GM10266 (cell line): ENCODE results near the gene HOXC10.

Source experiments
- DNase-seq: peaks from one replicate; pipeline ENCODE4 v3.0.0; 2012; ENCODE audit errors: extremely low spot score
- CTCF ChIP-seq: IDR thresholded peaks from 2 replicates; pipeline ENCODE4 v1.5.1; 2012; ENCODE audit warnings: mild to moderate bottlenecking, low read depth; ENCODE audit not compliant: control insufficient read depth, insufficient read depth; ENCODE audit errors: missing control alignments

HOXC10 gene

DNA sequence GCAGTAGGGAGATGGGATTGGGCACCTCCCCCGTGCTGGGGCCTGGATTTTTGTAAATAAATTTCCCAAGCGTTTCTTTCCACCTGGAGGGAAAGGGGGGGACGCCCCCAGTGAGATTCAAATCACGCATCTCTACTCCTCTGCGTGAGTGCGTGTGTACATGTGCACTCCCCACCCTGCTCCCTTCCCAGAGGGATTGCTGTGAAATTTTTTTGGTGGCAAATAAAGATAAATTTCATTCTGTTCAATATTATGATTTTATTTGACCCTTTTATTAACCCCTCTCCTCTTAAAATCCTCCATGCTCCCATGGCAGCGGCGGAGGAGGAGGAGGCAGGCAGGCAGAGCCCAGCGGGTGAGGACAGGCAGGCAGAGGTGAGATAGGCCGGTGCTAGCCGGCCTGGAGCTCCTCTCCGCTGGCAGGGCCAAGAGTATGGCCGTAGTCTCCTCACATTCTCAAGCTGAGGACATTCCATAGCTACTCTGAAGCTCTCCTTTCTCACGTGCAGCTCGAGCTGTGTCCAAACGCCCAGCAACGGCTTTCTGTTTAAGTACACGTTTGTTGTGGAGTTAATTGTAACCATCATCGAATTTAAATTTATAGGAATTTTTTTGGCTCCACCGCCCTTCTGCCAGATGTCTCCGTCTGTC lies 8.6 kb upstream of the HOXC10 start:
- no peak for DNase-seq
- no peak for TF ChIP-seq CTCF

- no peak for DNase-seq
- no peak for TF ChIP-seq CTCF
Measured at GRCh38 chr12:53976823-53977595, 7.9 kb upstream of the HOXC10 start.

GRCh38 chr12:53977596-53978445 lies 7.1 kb upstream of the HOXC10 start:
- no peak for DNase-seq
- TF ChIP-seq CTCF, result no peak

GRCh38 chr12:53978477-53979356 lies 6.2 kb upstream of the HOXC10 start:
- DNase-seq, result no peak
- no peak for TF ChIP-seq CTCF

DNA sequence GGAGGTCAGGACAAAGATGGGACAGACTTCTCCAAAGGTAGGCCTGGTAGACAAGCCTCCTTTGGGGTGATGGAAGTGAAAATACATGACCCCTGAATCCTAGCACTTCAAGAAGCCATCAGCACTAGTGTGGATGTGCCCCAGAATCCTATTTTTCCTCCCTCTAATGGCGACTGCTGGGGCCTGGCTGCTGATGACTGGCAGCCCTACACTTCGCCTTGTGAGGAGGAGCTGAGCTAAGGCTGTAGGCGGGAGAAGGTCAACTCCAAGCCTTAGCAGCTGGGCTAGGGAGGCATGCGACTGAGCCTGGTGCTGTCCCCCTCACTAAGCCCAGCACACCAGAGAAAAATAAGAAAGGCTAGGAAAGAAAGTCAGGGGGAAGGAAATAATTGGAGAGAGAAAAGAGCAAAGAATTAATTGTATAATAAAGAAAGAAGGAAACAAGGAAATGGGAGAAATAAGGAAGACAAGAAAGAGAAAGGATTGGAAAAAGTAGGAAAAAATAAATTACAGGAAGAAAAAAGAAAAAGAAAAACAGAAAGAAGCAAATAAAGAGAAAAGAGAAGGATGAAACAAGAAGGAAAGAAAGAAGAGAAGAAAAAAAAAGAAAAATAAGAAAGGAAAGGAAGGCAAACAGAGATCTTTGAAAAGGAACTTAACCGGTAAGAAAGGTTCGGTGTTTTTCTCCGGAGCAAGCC lies 4.7 kb upstream of the HOXC10 start:
- TF ChIP-seq CTCF, result no peak

GRCh38 chr12:53980802-53981496 lies 4.0 kb upstream of the HOXC10 start:
- no peak for DNase-seq
- TF ChIP-seq CTCF, result no peak

More for the DNA sequence above, 4.7 kb upstream of the HOXC10 start:
- DNase-seq, result no peak
